ENCODE results near the gene GATA3. TPM values are rescaled to one million over a fixed set of nuclear protein-coding genes. Genes with fewer than 3 reads are reported as not detected.

The GATA3 gene
- polyA plus RNA-seq, 1 experiment, result not detected

DNA sequence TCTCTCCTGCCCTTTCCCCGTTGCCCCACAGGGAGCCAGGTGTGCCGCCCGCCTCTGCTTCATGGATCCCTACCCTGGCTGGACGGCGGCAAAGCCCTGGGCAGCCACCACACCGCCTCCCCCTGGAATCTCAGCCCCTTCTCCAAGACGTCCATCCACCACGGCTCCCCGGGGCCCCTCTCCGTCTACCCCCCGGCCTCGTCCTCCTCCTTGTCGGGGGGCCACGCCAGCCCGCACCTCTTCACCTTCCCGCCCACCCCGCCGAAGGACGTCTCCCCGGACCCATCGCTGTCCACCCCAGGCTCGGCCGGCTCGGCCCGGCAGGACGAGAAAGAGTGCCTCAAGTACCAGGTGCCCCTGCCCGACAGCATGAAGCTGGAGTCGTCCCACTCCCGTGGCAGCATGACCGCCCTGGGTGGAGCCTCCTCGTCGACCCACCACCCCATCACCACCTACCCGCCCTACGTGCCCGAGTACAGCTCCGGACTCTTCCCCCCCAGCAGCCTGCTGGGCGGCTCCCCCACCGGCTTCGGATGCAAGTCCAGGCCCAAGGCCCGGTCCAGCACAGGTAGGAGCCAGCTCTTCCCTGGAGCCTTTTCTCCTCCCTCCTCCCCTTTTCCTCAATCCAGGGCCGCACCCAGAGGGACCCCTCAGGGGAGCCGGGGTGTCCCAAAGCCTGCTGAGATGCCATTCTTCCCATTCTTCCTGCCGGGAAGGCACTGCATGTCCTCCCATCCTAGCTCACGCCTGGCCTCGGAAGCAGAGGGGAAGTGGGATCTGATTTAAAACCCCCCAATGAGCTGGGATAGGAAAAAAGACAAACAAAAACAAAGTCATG lies 4.0 kb downstream of the GATA3 start:
- H3K27ac ChIP-seq (ENCODE audit: low read depth, low read length), result no peak overlapping the region
- no peak for DNase-seq (ENCODE audit: low read depth, low spot score)
- H3K27me3 ChIP-seq (ENCODE audit: control insufficient read depth, insufficient read depth, low read length), result peaks cover 63% of the 10 kb centered on the region
- H3K4me3 ChIP-seq (ENCODE audit: low read depth, low read length), result no peak overlapping the region
- TF ChIP-seq, protein P1, sequence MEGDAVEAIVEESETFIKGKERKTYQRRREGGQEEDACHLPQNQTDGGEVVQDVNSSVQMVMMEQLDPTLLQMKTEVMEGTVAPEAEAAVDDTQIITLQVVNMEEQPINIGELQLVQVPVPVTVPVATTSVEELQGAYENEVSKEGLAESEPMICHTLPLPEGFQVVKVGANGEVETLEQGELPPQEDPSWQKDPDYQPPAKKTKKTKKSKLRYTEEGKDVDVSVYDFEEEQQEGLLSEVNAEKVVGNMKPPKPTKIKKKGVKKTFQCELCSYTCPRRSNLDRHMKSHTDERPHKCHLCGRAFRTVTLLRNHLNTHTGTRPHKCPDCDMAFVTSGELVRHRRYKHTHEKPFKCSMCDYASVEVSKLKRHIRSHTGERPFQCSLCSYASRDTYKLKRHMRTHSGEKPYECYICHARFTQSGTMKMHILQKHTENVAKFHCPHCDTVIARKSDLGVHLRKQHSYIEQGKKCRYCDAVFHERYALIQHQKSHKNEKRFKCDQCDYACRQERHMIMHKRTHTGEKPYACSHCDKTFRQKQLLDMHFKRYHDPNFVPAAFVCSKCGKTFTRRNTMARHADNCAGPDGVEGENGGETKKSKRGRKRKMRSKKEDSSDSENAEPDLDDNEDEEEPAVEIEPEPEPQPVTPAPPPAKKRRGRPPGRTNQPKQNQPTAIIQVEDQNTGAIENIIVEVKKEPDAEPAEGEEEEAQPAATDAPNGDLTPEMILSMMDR (IDR thresholded peaks at IDR 0.05; ENCODE audit: low read depth, low read length), result no peak
- peaks cover 7% of the 10 kb centered on the region; the same call in 1 of the 2 replicates for H3K9me3 ChIP-seq (ENCODE audit: control insufficient read depth, insufficient read depth, low read length)
- ChIA-PET CTCF (no interaction called here), POLR2A (no interaction called here)

DNA sequence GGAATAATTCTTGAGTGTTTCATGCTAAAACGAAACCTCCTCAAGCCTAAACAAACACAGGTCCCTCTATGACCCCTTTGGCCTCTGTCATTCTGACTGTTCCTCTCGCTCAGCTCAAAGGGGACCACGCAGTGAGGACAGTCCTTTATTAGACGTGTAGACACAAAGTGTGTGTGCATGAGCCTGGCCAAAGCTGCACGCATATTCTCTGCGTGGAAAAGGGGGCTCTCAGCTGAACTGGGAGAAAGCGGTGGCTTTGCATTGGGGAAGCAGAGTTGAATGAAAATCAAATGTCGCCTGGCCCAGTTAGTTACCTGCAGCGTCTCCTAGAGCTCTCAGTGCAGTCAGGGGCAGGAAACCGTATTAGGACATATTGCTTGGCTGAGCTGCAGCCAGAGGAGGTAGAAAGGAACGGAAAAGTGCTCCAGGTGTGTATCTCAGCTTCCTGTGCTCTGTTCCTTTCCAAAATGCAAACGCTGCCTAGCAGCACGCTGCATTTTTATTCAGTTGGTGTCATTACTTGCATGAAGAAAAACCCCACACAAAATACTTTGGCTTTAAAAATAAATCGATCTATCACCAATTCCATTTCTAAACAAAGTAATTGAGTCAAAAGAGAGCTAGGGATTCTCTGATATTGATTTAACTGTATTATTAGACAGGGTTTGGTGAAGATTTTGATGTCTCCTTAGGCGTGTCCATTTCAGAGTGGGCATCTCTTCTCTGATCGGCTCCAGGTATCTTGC lies 4.9 kb downstream of the GATA3 start:
- DNase-seq (ENCODE audit: low read depth, low spot score), result no peak
- Histone ChIP-seq H3K27me3 (ENCODE audit: control insufficient read depth, insufficient read depth, low read length) (peaks cover 62% of the 10 kb centered on the region), H3K27ac (ENCODE audit: low read depth, low read length) (no peak overlapping the region), H3K9me3 (ENCODE audit: control insufficient read depth, insufficient read depth, low read length) (peaks cover 7% of the 10 kb centered on the region; the same call in 1 of the 2 replicates), H3K4me3 (ENCODE audit: low read depth, low read length) (no peak overlapping the region)
- CTCF ChIA-PET, result interaction anchor here (0.6 kb wide), 1 partner anchor 187 kb away, joined by 4 read pairs; no protein-coding TSS in a partner anchor
- TF ChIP-seq, protein P1 (IDR thresholded peaks at IDR 0.05; ENCODE audit: low read depth, low read length), result no peak
- POLR2A ChIA-PET, result no interaction called here

DNA sequence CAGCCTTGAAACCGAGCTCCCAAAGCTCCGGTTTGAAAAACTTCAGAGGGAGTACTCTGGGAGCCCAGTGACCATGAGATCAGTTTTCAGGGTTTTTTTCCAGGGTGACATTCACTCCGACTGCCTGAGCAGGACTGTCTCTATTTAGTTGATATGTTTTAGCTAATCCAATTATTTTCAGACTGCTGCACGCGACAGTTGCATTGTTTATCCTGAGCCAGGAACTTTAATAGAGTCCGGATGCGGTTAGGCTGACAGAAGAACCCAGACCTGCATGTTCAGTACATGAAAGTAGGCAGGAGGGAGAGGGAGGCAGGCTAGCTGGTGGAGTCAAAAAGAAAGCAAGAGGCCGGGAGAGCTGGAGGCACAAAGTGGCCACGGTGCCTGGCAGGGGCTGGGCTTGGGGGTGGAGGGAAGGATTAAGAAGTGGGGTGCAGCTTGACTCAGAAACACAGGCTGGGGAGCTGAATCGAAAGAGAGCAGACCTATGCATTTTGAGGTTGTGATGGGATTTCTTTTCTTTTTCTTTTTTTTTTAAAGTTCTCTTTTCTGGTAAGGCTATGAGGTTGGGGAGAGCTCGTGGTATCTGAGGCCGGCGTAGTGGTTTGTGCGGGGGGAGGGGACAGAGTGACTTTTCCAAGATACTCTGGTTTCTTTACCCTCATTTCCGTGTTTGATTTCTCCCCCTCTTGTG lies 5.7 kb downstream of the GATA3 start:
- Histone ChIP-seq H3K27ac (ENCODE audit: low read depth, low read length) (no peak overlapping the region), H3K9me3 (ENCODE audit: control insufficient read depth, insufficient read depth, low read length) (peaks cover 7% of the 10 kb centered on the region; the same call in 1 of the 2 replicates), H3K4me3 (ENCODE audit: low read depth, low read length) (no peak overlapping the region), H3K27me3 (ENCODE audit: control insufficient read depth, insufficient read depth, low read length) (peaks cover 55% of the 10 kb centered on the region)
- ChIA-PET POLR2A (no interaction called here), CTCF (interaction anchor here (0.6 kb wide), 1 partner anchor 188 kb away, joined by 4 read pairs; no protein-coding TSS in a partner anchor)
- no peak for DNase-seq (ENCODE audit: low read depth, low spot score)
- TF ChIP-seq, protein P1 (IDR thresholded peaks at IDR 0.05; ENCODE audit: low read depth, low read length), result no peak

DNA sequence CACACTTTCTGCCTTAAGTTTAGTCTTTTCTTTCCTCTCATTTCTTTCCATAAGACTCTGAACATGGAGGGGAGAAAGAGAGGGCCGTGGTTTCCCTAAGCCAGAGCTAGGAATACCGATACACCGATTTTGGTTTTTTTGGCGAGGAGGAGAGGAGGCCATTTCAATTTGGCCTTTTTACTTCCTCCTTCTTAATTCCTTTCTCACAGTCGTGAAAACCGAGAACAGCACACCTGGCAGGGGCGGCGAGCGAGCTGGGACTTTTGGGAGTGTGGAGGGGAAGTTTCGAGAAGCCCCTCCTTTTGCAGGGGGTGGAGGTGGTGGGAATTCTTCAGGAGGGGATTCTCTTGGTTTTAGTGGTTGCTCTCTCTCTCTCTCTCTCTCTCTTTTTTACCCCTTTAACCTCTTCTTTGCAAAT lies 6.2 kb downstream of the GATA3 start:
- H3K27ac ChIP-seq (ENCODE audit: low read depth, low read length), result no peak overlapping the region
- CTCF ChIA-PET, result no interaction called here
- H3K9me3 ChIP-seq (ENCODE audit: control insufficient read depth, insufficient read depth, low read length), result peaks cover 4% of the 10 kb centered on the region; the same call in 1 of the 2 replicates
- H3K27me3 ChIP-seq (ENCODE audit: control insufficient read depth, insufficient read depth, low read length), result peaks cover 51% of the 10 kb centered on the region
- no peak overlapping the region for H3K4me3 ChIP-seq (ENCODE audit: low read depth, low read length)
- no peak for DNase-seq (ENCODE audit: low read depth, low spot score)
- TF ChIP-seq, protein P1 (IDR thresholded peaks at IDR 0.05; ENCODE audit: low read depth, low read length), result no peak
- POLR2A ChIA-PET, result no interaction called here
